GM12878 (cell line): ENCODE results near the gene CDC25A. TPM values are rescaled to one million over a fixed set of nuclear protein-coding genes. Genes with fewer than 3 reads are reported as not detected.

ENCODE experiments used
- ATAC-seq: fragments of 200-7000 bp; cut with Tn5 transposase; 3 replicates; pipeline ENCODE4 v1.9.1; 2020; ENCODE audit warnings: mild to moderate bottlenecking, moderate library complexity
- BruUV-seq: library from RNA; stranded (reverse); fragments of 400-500 nt; replicated peaks from 2 replicates; lab custom pipeline; 2021; lab: Mats Ljungman, UMichigan
- CTCF ChIA-PET: fragments of 300-600 bp; sonication (Branson Sonifier 250); formaldehyde crosslinking; extraction: SDS; loops from one replicate; lab custom pipeline; 2021; ENCODE audit warnings: inconsistent platforms; lab: Yijun Ruan, JAX
- POLR2A ChIA-PET: fragments of 350-600 bp; formaldehyde crosslinking; extraction: SDS; loops from one replicate; lab custom pipeline; 2021; ENCODE audit warnings: inconsistent platforms; lab: Charles Lee
- RAD21 ChIA-PET: fragments of 300-600 bp; sonication (Branson Sonifier 250); formaldehyde crosslinking; loops from one replicate; lab custom pipeline; 2023; ENCODE audit warnings: antibody characterized with exemption; ENCODE audit not compliant: unreplicated experiment; lab: Charles Lee
- SMC1A ChIA-PET: fragments of 300-600 bp; sonication (Branson Sonifier 250); formaldehyde crosslinking; loops from one replicate; lab custom pipeline; 2023; ENCODE audit not compliant: unreplicated experiment, uncharacterized antibody; lab: Charles Lee
- DNase-seq: peaks from one replicate; pipeline ENCODE4 v3.0.0-alpha.2; 2011; ENCODE audit warnings: low read depth, low spot score
- FAIRE-seq: peaks from 3 replicates; lab custom pipeline; 2011; peaks lifted over from hg19 to GRCh38; lab: Jason Lieb, UNC
- H2AFZ ChIP-seq: 2 replicates; pipeline ENCODE4 v1.6.0; 2011; ENCODE audit warnings: low read depth, low read length, control low read depth; ENCODE audit not compliant: control insufficient read depth
- H3K27ac ChIP-seq: 2 replicates; pipeline ENCODE4 v1.5.1; 2011; ENCODE audit warnings: control low read depth; ENCODE audit not compliant: control insufficient read depth, insufficient read depth
- H3K27me3 ChIP-seq, 2 experiments: replicated peaks in 1 of 2; 2 replicates each; pipeline versions ENCODE4 v1.6.0 to v1.6.1; 2011; ENCODE audit warnings: low read length in 1 of 2; ENCODE audit not compliant: control insufficient read depth in 2 of 2, insufficient read depth in 2 of 2
- H3K36me3 ChIP-seq, 2 experiments: 2 replicates each; pipeline ENCODE4 v1.5.1; 2011; ENCODE audit warnings: low read length in 1 of 2; ENCODE audit not compliant: control insufficient read depth in 2 of 2, insufficient read depth in 2 of 2
- H3K4me1 ChIP-seq: 2 replicates; pipeline ENCODE4 v1.6.1; 2011; ENCODE audit warnings: mild to moderate bottlenecking, low read length, moderate library complexity, mixed read lengths; ENCODE audit not compliant: control insufficient read depth, insufficient read depth
- H3K4me2 ChIP-seq: 2 replicates; pipeline ENCODE4 v1.6.0; 2011; ENCODE audit warnings: control low read depth; ENCODE audit not compliant: control insufficient read depth, insufficient read depth
- H3K4me3 ChIP-seq: fragments of 200-600 bp; sonication (generic); 2 replicates; pipeline ENCODE4 v1.5.1; 2016
- H3K79me2 ChIP-seq: 2 replicates; pipeline ENCODE4 v1.6.0; 2011; ENCODE audit warnings: low read length; ENCODE audit not compliant: control insufficient read depth, insufficient read depth
- H3K9ac ChIP-seq: 2 replicates; pipeline ENCODE4 v1.8.0; 2011; ENCODE audit warnings: low read length, control low read depth, mixed read lengths; ENCODE audit not compliant: control insufficient read depth, insufficient read depth
- H3K9me3 ChIP-seq: replicated peaks from 3 replicates; pipeline ENCODE4 v1.5.1; 2011; ENCODE audit warnings: mild to moderate bottlenecking, low read length; ENCODE audit not compliant: control insufficient read depth, insufficient read depth
- H4K20me1 ChIP-seq: 2 replicates; pipeline ENCODE4 v1.6.0; 2011; ENCODE audit not compliant: control insufficient read depth, insufficient read depth
- CBFB ChIP-seq: IDR thresholded peaks from 2 replicates; pipeline ENCODE4 v1.6.1; 2016; ENCODE audit warnings: antibody characterized with exemption, low read depth
- EZH2 ChIP-seq: IDR thresholded peaks from 2 replicates; pipeline ENCODE4 v1.6.1; 2012; ENCODE audit warnings: low read depth, mild to moderate bottlenecking, control low read depth, inconsistent platforms, low read length, borderline replicate concordance; ENCODE audit not compliant: control insufficient read depth
- SMC3 ChIP-seq: IDR thresholded peaks from 2 replicates; pipeline ENCODE4 v1.6.1; 2011; ENCODE audit warnings: low read length, improper control_type of control experiment, borderline replicate concordance
- WRNIP1 ChIP-seq: IDR thresholded peaks from 2 replicates; pipeline ENCODE4 v1.6.1; 2011; ENCODE audit warnings: low read depth, low read length, improper control_type of control experiment, borderline replicate concordance
- ZBED1 ChIP-seq: IDR thresholded peaks from 2 replicates; pipeline ENCODE4 v1.6.1; 2016; ENCODE audit warnings: borderline replicate concordance
- in situ Hi-C: fragments of 300-500 bp; cut with MboI; formaldehyde crosslinking; loops from 9 replicates; pipeline ENCODE4 v1.14.3; 2018; ENCODE audit warnings: mixed read lengths
- intact Hi-C: fragments of 100-400 bp; cut with micrococcal nuclease; formaldehyde crosslinking; loops from one replicate; pipeline ENCODE4 v1.14.2; 2022; ENCODE audit not compliant: unreplicated experiment
- polyA plus RNA-seq, 11 experiments: library from polyadenylated mRNA; depleted of rRNA in 4 of 11; unstranded in 6 of 11; stranded (reverse) in 5 of 11; fragments of >200 nt; fragmentation: Nextera tagmentation in 4 of 11; fragmentation: Illumina TruSeq in 1 of 11; extraction: Ambion mirVana in 4 of 11; extraction: Trizol in 1 of 11; gene quantifications; 1 replicate in 1 of 11; 2 replicates in 10 of 11; pipeline versions ENCODE4 v1.2.1 to v1.2.3, GENCODE V29; 2011 to 2016; ENCODE audit warnings: inconsistent platforms in 2 of 11, missing spikeins in 2 of 11, low read depth in 1 of 11
- total RNA-seq, 4 experiments: library from RNA; depleted of rRNA in 3 of 4; stranded (reverse); fragments of >200 nt in 3 of 4; fragmentation: Illumina TruSeq in 1 of 4; extraction: Trizol in 1 of 4; gene quantifications; 2 replicates each; pipeline versions ENCODE4 v1.2.1 to v1.2.3, GENCODE V29; 2013 to 2021
- TF ChIP-seq, protein P1 (sequence below): fragments of 450-650 bp; formaldehyde crosslinking; IDR thresholded peaks from 2 replicates; pipeline ENCODE4 v1.4.0; 2020; ENCODE audit warnings: mild to moderate bottlenecking, moderate library complexity
- TF ChIP-seq, protein P2 (sequence below): fragments of 450-650 bp; IDR thresholded peaks from 2 replicates; pipeline ENCODE4 v1.6.1; 2014; ENCODE audit warnings: mild to moderate bottlenecking

Gene CDC25A
- total and polyA plus RNA-seq, 10 of the 15 experiments (the other 5 are each of a cell fraction or from before 2014, with no cell fraction given) = 2.9 to 36.6 (median 26.9) TPM

DNA sequence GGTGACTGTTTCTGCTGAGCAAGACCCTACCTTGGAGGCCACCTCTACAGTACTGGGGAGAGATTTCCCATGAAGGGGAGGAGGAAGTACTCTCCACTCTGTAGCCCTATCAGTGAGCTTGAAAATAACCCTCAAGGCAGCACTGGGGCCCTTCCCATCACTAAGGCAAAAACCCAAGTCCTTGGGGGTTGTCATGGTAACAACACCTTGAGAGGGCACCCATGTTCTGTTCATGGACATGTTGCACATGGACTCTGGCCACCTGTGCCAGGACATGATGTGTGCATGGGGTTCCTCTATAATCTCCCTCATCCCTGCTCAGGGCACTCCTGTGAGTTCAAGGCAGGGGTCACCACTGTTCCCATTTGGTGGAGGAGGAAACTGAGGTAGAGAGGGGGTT is 10.9 kb upstream of the CDC25A start:
- H3K4me1 ChIP-seq = no peaks in the 10 kb centered on the region
- H3K36me3 ChIP-seq = no peaks in the 10 kb centered on the region
- H3K9me3 ChIP-seq = no peaks in the 10 kb centered on the region
- RAD21 ChIA-PET = no interaction called here
- H4K20me1 ChIP-seq = no peaks in the 10 kb centered on the region
- H3K27ac ChIP-seq = no peak overlapping the region
- H3K79me2 ChIP-seq = no peaks in the 10 kb centered on the region
- no peaks in the 10 kb centered on the region; a peak in 1 of 4 replicates for H3K27me3 ChIP-seq
- no peak for FAIRE-seq
- H3K9ac ChIP-seq = no peak overlapping the region
- TF ChIP-seq ZBED1 = no peak
- no peak for TF ChIP-seq WRNIP1
- TF ChIP-seq, protein P1, sequence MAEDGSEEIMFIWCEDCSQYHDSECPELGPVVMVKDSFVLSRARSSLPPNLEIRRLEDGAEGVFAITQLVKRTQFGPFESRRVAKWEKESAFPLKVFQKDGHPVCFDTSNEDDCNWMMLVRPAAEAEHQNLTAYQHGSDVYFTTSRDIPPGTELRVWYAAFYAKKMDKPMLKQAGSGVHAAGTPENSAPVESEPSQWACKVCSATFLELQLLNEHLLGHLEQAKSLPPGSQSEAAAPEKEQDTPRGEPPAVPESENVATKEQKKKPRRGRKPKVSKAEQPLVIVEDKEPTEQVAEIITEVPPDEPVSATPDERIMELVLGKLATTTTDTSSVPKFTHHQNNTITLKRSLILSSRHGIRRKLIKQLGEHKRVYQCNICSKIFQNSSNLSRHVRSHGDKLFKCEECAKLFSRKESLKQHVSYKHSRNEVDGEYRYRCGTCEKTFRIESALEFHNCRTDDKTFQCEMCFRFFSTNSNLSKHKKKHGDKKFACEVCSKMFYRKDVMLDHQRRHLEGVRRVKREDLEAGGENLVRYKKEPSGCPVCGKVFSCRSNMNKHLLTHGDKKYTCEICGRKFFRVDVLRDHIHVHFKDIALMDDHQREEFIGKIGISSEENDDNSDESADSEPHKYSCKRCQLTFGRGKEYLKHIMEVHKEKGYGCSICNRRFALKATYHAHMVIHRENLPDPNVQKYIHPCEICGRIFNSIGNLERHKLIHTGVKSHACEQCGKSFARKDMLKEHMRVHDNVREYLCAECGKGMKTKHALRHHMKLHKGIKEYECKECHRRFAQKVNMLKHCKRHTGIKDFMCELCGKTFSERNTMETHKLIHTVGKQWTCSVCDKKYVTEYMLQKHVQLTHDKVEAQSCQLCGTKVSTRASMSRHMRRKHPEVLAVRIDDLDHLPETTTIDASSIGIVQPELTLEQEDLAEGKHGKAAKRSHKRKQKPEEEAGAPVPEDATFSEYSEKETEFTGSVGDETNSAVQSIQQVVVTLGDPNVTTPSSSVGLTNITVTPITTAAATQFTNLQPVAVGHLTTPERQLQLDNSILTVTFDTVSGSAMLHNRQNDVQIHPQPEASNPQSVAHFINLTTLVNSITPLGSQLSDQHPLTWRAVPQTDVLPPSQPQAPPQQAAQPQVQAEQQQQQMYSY (CRISPR knock-in tag) = no peak
- no peak for TF ChIP-seq SMC3
- no peak for TF ChIP-seq EZH2
- TF ChIP-seq, protein P2, sequence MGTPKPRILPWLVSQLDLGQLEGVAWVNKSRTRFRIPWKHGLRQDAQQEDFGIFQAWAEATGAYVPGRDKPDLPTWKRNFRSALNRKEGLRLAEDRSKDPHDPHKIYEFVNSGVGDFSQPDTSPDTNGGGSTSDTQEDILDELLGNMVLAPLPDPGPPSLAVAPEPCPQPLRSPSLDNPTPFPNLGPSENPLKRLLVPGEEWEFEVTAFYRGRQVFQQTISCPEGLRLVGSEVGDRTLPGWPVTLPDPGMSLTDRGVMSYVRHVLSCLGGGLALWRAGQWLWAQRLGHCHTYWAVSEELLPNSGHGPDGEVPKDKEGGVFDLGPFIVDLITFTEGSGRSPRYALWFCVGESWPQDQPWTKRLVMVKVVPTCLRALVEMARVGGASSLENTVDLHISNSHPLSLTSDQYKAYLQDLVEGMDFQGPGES = no peak
- no peak for TF ChIP-seq CBFB
- TF ChIP-seq, all 136 proteins: peak for 0
- Histone ChIP-seq H3K4me3 (no peak overlapping the region), H3K4me2 (no peak overlapping the region), H2AFZ (no peak overlapping the region)
- DNase-seq (no peak), ATAC-seq (no peak)
- in situ Hi-C loops = no loop called here
- ChIA-PET POLR2A (interaction anchor here (0.7 to 1.0 kb wide), 3 partner anchors 32 to 237 kb away, joined by 3 to 7 read pairs (median 3); no protein-coding TSS in a partner anchor), CTCF (interaction anchor here (1.2 to 2.2 kb wide), 2 partner anchors 25 to 237 kb away, joined by 4 to 8 read pairs; partner anchors contain the start of gene CAMP), SMC1A (interaction anchor here (1.3 kb wide), 1 partner anchor 237 kb away, joined by 5 read pairs; no protein-coding TSS in a partner anchor)
- intact Hi-C loops = no loop called here
- BruUV-seq = no TSS peak
